H1 (cell line): ENCODE measurements around the gene SUGP1. TPM values are rescaled to one million over a fixed set of nuclear protein-coding genes. Genes with fewer than 3 reads are reported as not detected.

Experiments used
- CTCF ChIA-PET: fragments of 300-600 bp; sonication (Branson Sonifier 250); formaldehyde crosslinking; loops from one replicate; lab custom pipeline; 2021; ENCODE audit not compliant: partially characterized antibody; lab: Charles Lee
- POLR2A ChIA-PET: fragments of 300-600 bp; sonication (Branson Sonifier 250); formaldehyde crosslinking; loops from one replicate; lab custom pipeline; 2021; ENCODE audit warnings: inconsistent platforms; ENCODE audit not compliant: partially characterized antibody; lab: Charles Lee
- DNase-seq, 2 experiments: peaks; one replicate each; pipeline versions ENCODE4 v3.0.0 to v3.0.0-alpha.2; 2010 to 2022; ENCODE audit warnings: low spot score in 2 of 2, low read depth in 1 of 2, mixed read lengths in 1 of 2
- FAIRE-seq: peaks from 2 replicates; lab custom pipeline; 2011; peaks lifted over from hg19 to GRCh38; lab: Jason Lieb, UNC
- H2AFZ ChIP-seq: 2 replicates; pipeline ENCODE4 v1.8.1; 2012; ENCODE audit warnings: low read length, inconsistent platforms
- H2AK5ac ChIP-seq: 2 replicates; pipeline ENCODE4 v1.6.1; 2013; ENCODE audit warnings: low read depth, low read length
- H2BK120ac ChIP-seq: replicated peaks from 2 replicates; pipeline ENCODE3; 2013; ENCODE audit warnings: low read depth, low read length, inconsistent platforms
- H2BK12ac ChIP-seq: 2 replicates; pipeline ENCODE4 v1.6.1; 2013; ENCODE audit warnings: low read depth, low read length
- H2BK15ac ChIP-seq: 2 replicates; pipeline ENCODE4 v1.6.1; 2013; ENCODE audit warnings: low read length
- H2BK20ac ChIP-seq: 2 replicates; pipeline ENCODE4 v1.6.1; 2013; ENCODE audit warnings: low read length
- H2BK5ac ChIP-seq: 2 replicates; pipeline ENCODE4 v1.6.1; 2013; ENCODE audit warnings: low read depth, low read length
- H3K14ac ChIP-seq: 2 replicates; pipeline ENCODE4 v1.6.1; 2013; ENCODE audit warnings: inconsistent platforms; ENCODE audit not compliant: insufficient read length
- H3K18ac ChIP-seq: 2 replicates; pipeline ENCODE4 v1.6.1; 2013; ENCODE audit warnings: low read length; ENCODE audit errors: extremely low read depth
- H3K23ac ChIP-seq: 2 replicates; pipeline ENCODE4 v1.6.1; 2013; ENCODE audit warnings: inconsistent platforms; ENCODE audit not compliant: insufficient read length
- H3K23me2 ChIP-seq: 2 replicates; pipeline ENCODE4 v1.6.1; 2013; ENCODE audit warnings: low read depth, low read length
- H3K27ac ChIP-seq: 2 replicates; pipeline ENCODE4 v1.6.1; 2011; ENCODE audit warnings: low read depth, low read length, inconsistent platforms
- H3K27me3 ChIP-seq, 4 experiments: replicated peaks in 1 of 4; 1 replicate in 1 of 4; 2 replicates in 3 of 4; pipeline versions ENCODE4 v1.6.1 to v1.8.1; 2011 to 2013; ENCODE audit warnings: low read length in 3 of 4, mild to moderate bottlenecking in 3 of 4, inconsistent platforms in 2 of 4, mixed read lengths in 2 of 4, moderate library complexity in 1 of 4; ENCODE audit not compliant: control insufficient read depth in 3 of 4, insufficient read depth in 3 of 4; ENCODE audit errors: extremely low read depth in 1 of 4
- H3K36me3 ChIP-seq, 4 experiments: 2 replicates each; pipeline versions ENCODE4 v1.6.1 to v1.8.1; 2011 to 2013; ENCODE audit warnings: mild to moderate bottlenecking in 4 of 4, low read length in 3 of 4, moderate library complexity in 2 of 4, control low read depth in 1 of 4, inconsistent platforms in 1 of 4; ENCODE audit not compliant: insufficient read depth in 4 of 4, control insufficient read depth in 2 of 4
- H3K4ac ChIP-seq: replicated peaks from 2 replicates; pipeline ENCODE3; 2013; ENCODE audit warnings: low read length, low read depth, mixed read lengths, inconsistent platforms; ENCODE audit not compliant: insufficient read length
- H3K4me1 ChIP-seq, 4 experiments: replicated peaks in 1 of 4; 1 replicate in 1 of 4; 2 replicates in 3 of 4; pipeline versions ENCODE4 v1.6.1 to v1.8.1; 2011 to 2013; ENCODE audit warnings: low read length in 3 of 4, inconsistent platforms in 2 of 4, mixed read lengths in 1 of 4; ENCODE audit not compliant: insufficient read depth in 4 of 4, control insufficient read depth in 3 of 4
- H3K4me2 ChIP-seq, 2 experiments: 2 replicates each; pipeline versions ENCODE4 v1.6.1 to v1.8.1; 2011 to 2013; ENCODE audit warnings: low read depth in 2 of 2, low read length in 2 of 2, control low read depth in 1 of 2, inconsistent platforms in 1 of 2, mild to moderate bottlenecking in 1 of 2; ENCODE audit not compliant: insufficient read depth in 1 of 2
- H3K4me3 ChIP-seq, 4 experiments: fragments of 200-600, 300-600 bp in 1 of 4; sonication (generic), shearing (Covaris generic), sonication (Bioruptor Twin) in 1 of 4; 2 replicates each; pipeline versions ENCODE4 v1.5.1 to v1.8.1; 2011 to 2016; ENCODE audit warnings: low read length in 4 of 4, low read depth in 3 of 4, control low read depth in 2 of 4, inconsistent platforms in 2 of 4, mild to moderate bottlenecking in 2 of 4, mixed read lengths in 1 of 4, moderate library complexity in 1 of 4; ENCODE audit not compliant: insufficient read depth in 2 of 4; ENCODE audit errors: extremely low read depth in 1 of 4
- H3K56ac ChIP-seq: replicated peaks from 2 replicates; pipeline ENCODE3; 2013; ENCODE audit warnings: low read depth, mild to moderate bottlenecking, mixed read lengths, low read length, inconsistent platforms; ENCODE audit not compliant: insufficient read length
- H3K79me1 ChIP-seq: 2 replicates; pipeline ENCODE4 v1.6.1; 2013; ENCODE audit warnings: low read depth, low read length, control low read depth
- H3K79me2 ChIP-seq, 2 experiments: 2 replicates each; pipeline versions ENCODE4 v1.6.1 to v1.8.1; 2012 to 2013; ENCODE audit warnings: low read length in 2 of 2, mild to moderate bottlenecking in 2 of 2, inconsistent platforms in 1 of 2; ENCODE audit not compliant: insufficient read depth in 2 of 2, control insufficient read depth in 1 of 2
- H3K9ac ChIP-seq, 4 experiments: replicated peaks in 1 of 4; 1 replicate in 1 of 4; 2 replicates in 3 of 4; pipeline versions ENCODE4 v1.6.1 to v1.8.1; 2011 to 2013; ENCODE audit warnings: low read depth in 3 of 4, low read length in 3 of 4, control low read depth in 2 of 4, mild to moderate bottlenecking in 2 of 4, moderate library complexity in 2 of 4, inconsistent platforms in 1 of 4; ENCODE audit errors: extremely low read depth in 1 of 4
- H3K9me3 ChIP-seq, 2 experiments: 2 replicates each; pipeline versions ENCODE4 v1.6.1 to v1.8.1; 2012 to 2013; ENCODE audit warnings: mild to moderate bottlenecking in 2 of 2, moderate library complexity in 2 of 2, control low read depth in 1 of 2, inconsistent platforms in 1 of 2, low read depth in 1 of 2, low read length in 1 of 2, mixed read lengths in 1 of 2; ENCODE audit not compliant: insufficient read depth in 2 of 2
- H4K20me1 ChIP-seq, 2 experiments: replicated peaks in 1 of 2; 2 replicates each; pipeline versions ENCODE3 to v1.8.1; 2011 to 2013; ENCODE audit warnings: inconsistent platforms in 2 of 2, low read length in 2 of 2, mild to moderate bottlenecking in 1 of 2; ENCODE audit not compliant: insufficient read depth in 2 of 2, control insufficient read depth in 1 of 2
- H4K5ac ChIP-seq: 2 replicates; pipeline ENCODE4 v1.6.1; 2013; ENCODE audit warnings: low read length, low read depth, mixed read lengths, inconsistent platforms; ENCODE audit not compliant: insufficient read length
- H4K8ac ChIP-seq: 2 replicates; pipeline ENCODE4 v1.8.0; 2013; ENCODE audit warnings: mild to moderate bottlenecking, moderate library complexity, low read length, inconsistent platforms; ENCODE audit not compliant: insufficient read depth; ENCODE audit errors: extremely low read depth
- H4K91ac ChIP-seq: replicated peaks from 2 replicates; pipeline ENCODE3; 2013; ENCODE audit warnings: low read length, mixed read lengths, inconsistent platforms; ENCODE audit not compliant: insufficient read length
- ATF3 ChIP-seq: IDR thresholded peaks from 2 replicates; pipeline ENCODE4 v1.6.1; 2011; ENCODE audit warnings: low read depth, mild to moderate bottlenecking, low read length; ENCODE audit not compliant: insufficient read depth
- CHD1 ChIP-seq: IDR thresholded peaks from 2 replicates; pipeline ENCODE4 v1.6.1; 2012; ENCODE audit warnings: low read depth, low read length, improper control_type of control experiment
- CREB1 ChIP-seq: IDR thresholded peaks from 2 replicates; pipeline ENCODE4 v1.6.1; 2012; ENCODE audit warnings: inconsistent platforms
- CTBP2 ChIP-seq: IDR thresholded peaks from 2 replicates; pipeline ENCODE4 v1.7.0; 2011; ENCODE audit warnings: borderline replicate concordance, mild to moderate bottlenecking, moderate library complexity, mixed read lengths, low read length; ENCODE audit not compliant: insufficient read depth, insufficient read length
- EGR1 ChIP-seq: IDR thresholded peaks from 2 replicates; pipeline ENCODE4 v1.6.1; 2011; ENCODE audit warnings: low read depth, low read length, borderline replicate concordance
- GABPA ChIP-seq: IDR thresholded peaks from 2 replicates; pipeline ENCODE4 v1.6.1; 2011; ENCODE audit warnings: mild to moderate bottlenecking, low read length, moderate library complexity, borderline replicate concordance; ENCODE audit not compliant: insufficient read depth
- HDAC2 ChIP-seq, 2 experiments: fragments of 300-600 bp in 1 of 2; sonication (generic) in 1 of 2; IDR thresholded peaks; 2 replicates each; pipeline ENCODE4 v1.6.1; 2011 to 2012; ENCODE audit warnings: low read depth in 2 of 2, low read length in 2 of 2, mild to moderate bottlenecking in 2 of 2, moderate library complexity in 2 of 2, borderline replicate concordance in 1 of 2, inconsistent platforms in 1 of 2
- POLR2AphosphoS5 ChIP-seq: IDR thresholded peaks from 2 replicates; pipeline ENCODE4 v1.6.1; 2011; ENCODE audit warnings: low read depth, low read length
- RFX5 ChIP-seq: IDR thresholded peaks from 2 replicates; pipeline ENCODE4 v1.6.1; 2011; ENCODE audit warnings: low read depth, low read length, improper control_type of control experiment, borderline replicate concordance
- SUZ12 ChIP-seq: fragments of 200-600 bp; sonication (generic); IDR thresholded peaks from 2 replicates; pipeline ENCODE4 v1.6.1; 2012; ENCODE audit warnings: mild to moderate bottlenecking, inconsistent platforms, low read length, moderate library complexity, mixed read lengths
- TAF7 ChIP-seq: optimal IDR thresholded peaks from 2 replicates; pipeline ENCODE3; 2011; ENCODE audit warnings: low read depth, mild to moderate bottlenecking, inconsistent platforms, low read length, moderate library complexity, borderline replicate concordance
- TCF12 ChIP-seq: IDR thresholded peaks from 2 replicates; pipeline ENCODE4 v1.6.1; 2011; ENCODE audit warnings: low read depth, mild to moderate bottlenecking, low read length
- TEAD4 ChIP-seq: IDR thresholded peaks from 2 replicates; pipeline ENCODE4 v1.6.1; 2012; ENCODE audit warnings: low read depth, low read length, inconsistent platforms, mixed read lengths
- WGBS, 2 experiments: shearing (Covaris generic) in 1 of 2; methylation state at CpG; one replicate each; pipeline versions ENCODE4 v1.1.6 to v1.1.7; 2013 to 2015; ENCODE audit warnings: low lambda C conversion rate in 2 of 2, mixed read lengths in 2 of 2, inconsistent platforms in 1 of 2, low coverage in 1 of 2, missing lambda C conversion rate in 1 of 2; ENCODE audit not compliant: insufficient replicate concordance in 2 of 2, insufficient coverage in 1 of 2, insufficient read length in 1 of 2; ENCODE audit errors: extremely low coverage in 1 of 2, missing lambda C conversion rate in 1 of 2; 5-methylcytosine and 5-hydroxymethylcytosine counted together
- polyA plus RNA-seq, 7 experiments: library from polyadenylated mRNA; depleted of rRNA in 3 of 7; stranded (reverse) in 5 of 7; unstranded in 2 of 7; fragments of >200 nt in 5 of 7; fragments of 200-250 nt in 2 of 7; gene quantifications; 1 replicate in 5 of 7; 2 replicates in 1 of 7; 4 replicates in 1 of 7; pipeline versions ENCODE4 v1.2.1 to v1.2.3, GENCODE V29; 2011 to 2013; ENCODE audit warnings: missing spikeins in 2 of 7, mixed read lengths in 2 of 7
- total RNA-seq: library from RNA; stranded (reverse); fragmentation: NEBNext Ultra II Directional; extraction: Animal tissue kit (Norgen Biotek cat#: 25700); gene quantifications from 2 replicates; pipeline ENCODE4 v1.2.1, GENCODE V29; 2021

The SUGP1 gene
- total and polyA plus RNA-seq, 2 of the 8 experiments (the other 6 are each of a cell fraction or from before 2014, with no cell fraction given), result 38.5 to 65.2 TPM

GRCh38 chr19:19308373-19308772, 11.9 kb downstream of the SUGP1 start:
- Histone ChIP-seq H3K9ac (no peak overlapping the region), H3K4me1 (no peaks in the 10 kb centered on the region), H4K91ac (no peak overlapping the region), H3K23ac (no peak overlapping the region), H3K27ac (no peak overlapping the region), H3K36me3 (peaks cover 15 to 51% (median 43%) of the 10 kb centered on the region in 4 experiments; a peak in 7 of 8 replicates), H3K4me3 (no peak overlapping the region), H3K27me3 (no peaks in the 10 kb centered on the region), H3K18ac (no peak overlapping the region), H3K4ac (no peak overlapping the region), H3K79me2 (no peaks in the 10 kb centered on the region), H3K9me3 (no peaks in the 10 kb centered on the region), H2AK5ac (no peak overlapping the region), H4K8ac (no peak overlapping the region), H2BK5ac (no peak overlapping the region), H4K5ac (no peak overlapping the region), H3K14ac (no peak overlapping the region), H4K20me1 (peaks cover 2 to 18% of the 10 kb centered on the region in 2 experiments), H2BK120ac (no peak overlapping the region), H2BK12ac (no peak overlapping the region), H2AFZ (no peak overlapping the region), H3K79me1 (no peaks in the 10 kb centered on the region), H2BK15ac (no peak overlapping the region), H2BK20ac (no peak overlapping the region), H3K23me2 (no peaks in the 10 kb centered on the region), H3K4me2 (no peak overlapping the region), H3K56ac (no peak overlapping the region)
- ChIA-PET POLR2A (interaction anchor here (1.3 to 3.8 kb wide), 4 partner anchors 9 to 28 kb away, joined by 3 to 14 read pairs (median 4); no protein-coding TSS in a partner anchor), CTCF (interaction anchor here (0.7 to 1.4 kb wide), 3 partner anchors 13 to 246 kb away, joined by 3 read pairs; no protein-coding TSS in a partner anchor)
- WGBS, 2 experiments, result 98% methylated on average over 10 of the region's 10 CpGs; no CpG with 5 or more reads in 1 of the 2 experiments
- DNase-seq (no peak), FAIRE-seq (no peak)
- TF ChIP-seq CTBP2 (no peak), SUZ12 (no peak), POLR2AphosphoS5 (no peak), TAF7 (no peak), HDAC2 (IDR thresholded peaks at IDR 0.05; ENCODE audit: borderline replicate concordance in 1 of 2, low read depth in 2 of 2, low read length in 2 of 2) (no peak), ATF3 (no peak), EGR1 (no peak), GABPA (no peak), RFX5 (no peak), TEAD4 (no peak), CREB1 (no peak), CHD1 (no peak), TCF12 (no peak)
